Activated naive CD4-positive, alpha-beta T cell treated with anti-CD3 and anti-CD28 coated beads, Interleukin-2, amount 50 U/mL, for 16 hours (primary cell): ENCODE measurements around the gene NPTX1.

Experiments used
- DNase-seq: peaks from one replicate; pipeline ENCODE4 v3.0.0-alpha.2; 2020

Gene NPTX1

DNA sequence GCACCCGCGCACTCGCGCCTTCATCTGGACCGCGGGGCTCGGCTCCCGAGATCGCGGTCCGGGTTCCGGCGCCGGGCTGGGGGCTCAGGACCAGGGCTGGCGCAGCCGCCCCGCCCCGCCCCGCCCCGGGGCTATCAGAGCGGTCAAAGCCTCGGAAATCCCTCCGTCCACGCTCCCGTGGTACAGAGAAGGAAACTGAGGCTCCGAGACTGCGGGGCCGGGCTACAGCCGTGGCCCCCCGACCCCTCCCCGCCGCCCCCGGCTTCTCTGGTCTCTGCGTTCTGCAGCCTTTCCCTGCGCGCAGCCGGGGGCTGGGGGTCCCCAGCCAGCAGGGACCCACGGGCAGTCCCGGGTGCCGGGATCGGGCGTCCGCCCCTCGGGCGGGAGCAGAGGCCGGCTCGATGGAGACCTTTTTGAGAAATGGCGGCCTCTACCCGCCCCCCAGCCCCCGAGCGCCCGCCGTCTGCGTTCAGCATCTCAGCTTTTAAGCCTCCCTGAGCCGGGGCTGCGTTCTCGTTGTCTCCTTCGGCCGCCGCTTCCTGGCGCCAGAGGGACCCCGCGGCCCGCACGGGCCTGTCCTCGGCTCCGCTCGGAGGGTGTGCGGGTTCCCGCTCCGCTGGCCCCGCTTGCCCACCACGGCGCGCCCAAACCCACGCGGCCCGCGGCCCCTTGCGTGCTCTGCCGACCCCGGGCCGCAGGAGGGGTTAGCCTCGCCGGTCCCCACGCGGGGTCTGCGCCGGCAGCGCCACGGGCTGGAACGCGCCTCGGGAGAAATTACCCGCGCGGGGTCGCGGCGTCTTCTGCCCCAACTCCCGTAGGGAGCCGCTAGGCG lies 1.5 kb upstream of the NPTX1 start:
- peak; percentile 58 for DNase-seq

DNA sequence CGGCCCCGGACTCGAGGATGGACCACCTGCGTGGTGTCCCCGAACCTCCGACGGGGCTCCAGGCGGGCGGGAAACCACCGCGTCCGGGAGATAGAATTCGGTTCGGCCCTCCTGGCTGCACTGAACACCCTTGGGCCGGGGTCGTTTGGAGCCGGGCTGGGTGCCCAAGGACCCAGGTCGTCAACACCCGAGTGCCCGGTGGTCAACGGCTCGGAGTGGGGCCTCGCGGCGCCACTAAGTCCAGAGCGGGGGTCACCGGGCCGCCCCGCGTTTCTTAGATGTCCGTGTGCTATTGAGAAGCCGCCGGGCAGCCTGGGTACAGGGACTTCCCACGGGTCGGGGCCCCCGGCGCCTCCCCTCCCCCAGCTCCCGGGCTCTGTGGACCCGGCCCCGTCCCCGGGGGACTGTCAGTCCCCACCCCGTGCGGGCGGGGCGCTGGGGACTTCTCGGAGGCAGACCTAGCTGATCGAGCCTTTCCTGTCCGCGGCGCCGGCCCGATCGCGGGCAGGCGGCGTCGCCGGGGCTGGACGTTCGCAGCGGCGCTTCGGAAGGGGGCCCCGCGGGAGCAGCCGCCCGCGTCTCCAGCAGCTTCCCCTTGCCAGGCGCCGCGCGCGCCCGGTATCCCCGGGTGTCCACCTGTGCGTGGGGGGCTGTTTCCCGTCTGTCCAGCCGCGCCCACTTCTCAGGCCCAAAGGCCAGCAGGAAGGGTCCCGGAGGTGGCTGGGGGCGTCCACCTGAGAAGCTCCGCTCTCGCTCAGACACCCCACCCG lies 655 bp upstream of the NPTX1 start:
- no peak for DNase-seq

DNA sequence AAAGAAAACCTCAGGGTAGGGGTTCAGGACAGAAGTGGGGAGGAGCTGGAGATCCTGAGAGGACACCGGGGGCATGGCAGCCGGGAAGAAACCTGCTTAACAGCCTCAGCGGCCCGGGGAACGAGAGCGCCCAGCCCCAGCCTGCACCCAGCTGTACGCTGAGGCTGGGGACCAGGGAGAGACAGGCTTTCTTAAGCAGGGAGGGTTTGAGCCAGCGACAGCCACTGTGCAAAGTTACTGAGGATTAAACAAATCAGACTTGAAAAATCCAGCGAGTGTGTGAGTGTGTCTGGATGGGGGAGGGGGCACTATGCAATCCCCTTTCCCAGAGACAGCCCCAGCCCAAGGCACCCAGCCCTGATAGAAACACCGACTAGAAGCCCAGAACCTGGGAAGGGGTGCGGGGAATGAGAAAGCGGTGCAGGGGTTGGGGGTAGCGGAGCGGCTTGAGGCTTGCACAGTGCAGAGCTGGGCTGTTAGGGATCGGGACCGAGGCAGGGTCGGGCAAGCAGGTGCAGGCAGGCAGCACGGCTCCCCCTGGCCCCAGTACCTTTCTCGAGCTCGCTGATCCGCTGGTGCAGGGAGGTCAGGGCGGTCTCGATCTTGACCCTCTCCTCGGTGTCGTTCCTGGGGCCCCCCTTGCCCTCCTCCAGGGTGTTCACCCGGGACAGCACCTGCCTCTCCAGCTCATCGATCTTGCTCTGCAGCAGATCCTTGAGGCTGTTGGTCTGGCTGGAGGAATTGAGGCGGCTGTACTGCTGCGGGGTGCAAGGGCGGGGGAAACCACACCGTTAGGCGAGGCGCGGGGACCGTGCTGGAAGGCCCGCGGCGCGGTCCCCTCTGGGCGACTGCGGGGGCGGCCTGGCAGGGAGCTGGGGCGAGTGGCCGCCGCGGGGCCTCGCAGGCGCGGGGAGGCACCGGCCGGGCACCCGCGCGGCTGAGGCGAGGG lies 1.2 kb downstream of the NPTX1 start:
- peak; percentile 29 for DNase-seq

DNA sequence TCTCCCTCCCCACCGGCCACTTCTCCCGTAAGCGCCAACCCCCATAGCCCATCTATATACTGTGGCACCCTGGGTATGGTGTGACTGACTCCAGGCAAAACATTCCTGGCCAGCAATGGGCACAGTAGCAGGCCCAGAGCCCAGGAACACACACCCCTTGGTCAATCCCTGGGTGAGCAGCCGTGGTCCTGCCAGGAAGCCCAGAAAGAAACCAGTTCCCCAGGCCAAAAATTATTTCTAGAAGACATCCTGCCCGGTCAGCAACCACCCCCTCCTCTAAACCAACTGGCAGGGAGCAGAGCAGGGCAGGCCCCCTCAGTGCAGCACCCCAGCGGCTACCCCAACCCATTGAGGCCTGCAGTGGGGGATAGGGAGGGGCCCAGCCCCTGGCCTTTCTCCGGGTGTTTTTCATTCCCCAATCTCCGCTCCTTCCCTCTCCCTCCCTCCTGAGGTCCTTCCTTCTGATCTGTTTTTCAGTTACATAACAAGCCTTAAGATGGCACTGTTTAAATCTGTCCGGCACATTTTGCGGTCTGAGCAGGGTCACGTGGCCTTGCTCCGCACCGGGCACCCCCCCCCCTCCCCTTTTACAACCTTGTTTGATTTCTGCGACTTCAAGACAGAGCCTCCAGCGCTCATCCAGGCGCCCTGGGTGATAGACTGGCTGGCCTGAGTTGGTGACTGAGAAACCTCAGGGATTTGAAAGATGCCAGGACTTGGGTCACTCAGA lies 2.0 kb downstream of the NPTX1 start:
- DNase-seq: no peak

DNA sequence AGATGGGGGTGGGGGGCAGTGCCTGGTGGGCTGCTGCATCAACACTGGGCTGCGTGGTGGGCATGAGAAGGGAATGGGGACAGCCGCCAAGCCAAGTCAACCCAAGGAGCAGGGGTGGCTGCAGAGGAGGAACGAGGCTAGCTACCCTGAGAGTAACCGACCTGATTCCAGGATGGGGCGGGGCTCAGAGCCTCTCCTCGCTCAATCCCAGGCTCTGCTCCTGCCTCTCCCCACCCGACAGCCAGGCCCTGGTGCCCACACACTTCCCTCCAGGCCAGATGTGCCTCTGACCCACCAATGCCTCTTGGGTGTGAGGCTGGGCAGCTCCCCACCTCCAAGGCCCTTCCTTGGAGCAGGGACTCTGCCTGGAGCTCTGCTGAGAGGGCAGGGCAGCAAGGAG lies 2.7 kb downstream of the NPTX1 start:
- no peak for DNase-seq

GRCh38 chr17:80472996-80473395 lies 3.4 kb downstream of the NPTX1 start:
- no peak for DNase-seq

GRCh38 chr17:80471922-80472321 lies 4.5 kb downstream of the NPTX1 start:
- no peak for DNase-seq

- DNase-seq: no peak
Observed at GRCh38 chr17:80470603-80471002, 5.8 kb downstream of the NPTX1 start.

DNA sequence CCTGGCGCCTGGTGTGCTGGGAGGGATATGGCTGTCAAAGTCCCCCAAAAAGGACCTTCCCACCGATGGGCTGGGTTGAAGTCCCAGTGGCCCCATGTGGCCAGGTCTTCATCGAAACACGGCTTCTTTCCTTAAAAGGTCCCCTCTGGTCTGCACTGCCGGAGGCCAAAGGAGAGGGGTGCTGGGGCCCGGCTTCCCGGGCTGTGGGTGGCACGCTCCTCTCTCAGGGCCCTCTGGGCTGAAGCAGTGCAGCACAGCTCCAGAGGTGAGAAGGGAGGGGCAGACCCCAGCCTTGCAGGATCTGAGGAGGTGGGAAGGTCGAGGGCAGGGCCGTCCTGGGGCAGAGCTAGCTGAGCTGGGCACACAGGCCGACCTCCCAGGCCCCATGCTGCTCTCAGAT lies 6.7 kb downstream of the NPTX1 start:
- no peak for DNase-seq

DNA sequence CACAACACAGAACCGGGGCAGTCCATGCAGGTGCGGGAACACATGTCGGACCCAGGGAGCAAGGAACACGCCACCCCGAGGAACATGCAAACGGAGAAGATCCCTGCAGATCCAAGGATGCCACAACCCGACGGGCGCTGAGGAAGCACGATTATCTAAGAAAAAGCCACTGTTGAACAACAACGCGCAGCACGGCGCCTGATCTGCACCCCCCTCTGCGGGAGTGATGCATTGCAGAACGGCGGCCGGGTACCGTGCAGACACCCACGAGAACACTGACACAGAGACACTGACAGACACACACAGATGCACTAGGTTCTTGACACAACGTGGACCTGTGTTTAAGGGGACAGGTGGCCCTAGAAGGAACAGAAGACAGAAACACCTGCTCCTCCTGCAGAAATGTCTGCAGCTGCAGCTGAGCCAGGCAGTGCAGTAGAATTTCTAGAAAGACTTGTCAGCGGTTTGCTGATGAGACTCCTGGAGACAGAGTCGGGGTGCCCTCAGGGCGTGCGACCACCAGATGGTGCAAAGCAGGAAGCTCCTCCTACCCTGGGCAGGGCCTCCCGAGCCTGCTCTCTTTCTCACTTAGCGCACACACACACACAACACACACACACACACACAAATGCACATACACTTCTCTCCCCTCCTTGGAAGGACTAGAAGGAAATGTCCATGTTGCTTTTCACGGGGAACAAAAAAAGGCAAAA lies 7.5 kb downstream of the NPTX1 start:
- DNase-seq: no peak

- no peak for DNase-seq
Observed at GRCh38 chr17:80468242-80468641, 8.2 kb downstream of the NPTX1 start.

DNA sequence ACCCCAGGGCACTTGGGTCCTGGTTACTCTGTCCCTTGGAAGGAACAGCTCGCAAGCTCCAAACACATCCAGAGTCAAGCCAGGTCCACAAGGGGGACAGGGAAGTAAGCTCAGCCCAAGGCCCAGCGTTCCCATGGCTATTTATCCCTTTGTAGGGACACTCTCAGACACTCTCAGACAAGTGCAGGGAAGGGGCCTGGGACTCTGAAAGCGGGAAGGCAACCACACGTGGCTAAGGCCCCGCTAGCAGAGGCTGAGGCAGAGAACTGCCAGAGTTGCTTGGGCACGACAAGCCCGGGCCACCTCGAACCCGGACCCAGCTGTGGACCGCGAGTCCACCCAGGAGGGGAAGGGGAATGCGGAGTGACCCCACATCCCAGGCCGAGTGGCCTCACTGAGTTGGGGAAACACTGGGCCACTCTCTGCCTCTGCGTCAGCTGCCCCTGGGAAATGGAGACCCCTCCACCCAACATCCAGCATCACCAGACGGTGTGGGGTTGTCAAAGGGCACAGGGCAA lies 10.2 kb downstream of the NPTX1 start:
- no peak for DNase-seq

GRCh38 chr17:80465327-80465974 lies 11.0 kb downstream of the NPTX1 start:
- DNase-seq: no peak

DNA sequence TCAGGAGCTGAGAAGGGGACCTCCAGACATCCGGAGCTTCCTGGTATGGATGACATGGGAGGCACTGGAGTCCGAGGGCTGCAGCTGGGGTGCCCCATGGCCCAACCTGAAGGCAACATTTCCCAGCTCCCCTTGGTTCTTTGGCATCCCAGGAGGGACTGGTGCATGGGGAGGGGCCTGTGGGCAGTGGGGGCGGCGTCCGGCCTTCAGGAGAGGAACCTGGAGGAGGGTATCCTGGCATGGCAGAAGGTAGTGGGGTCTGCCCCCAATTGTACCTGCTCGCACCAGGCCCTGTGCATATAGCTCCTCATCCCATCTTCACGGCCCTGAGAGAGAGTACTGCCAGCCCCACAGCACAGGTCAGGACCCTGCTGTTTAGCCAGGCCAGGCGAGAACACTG lies 11.9 kb downstream of the NPTX1 start:
- DNase-seq: no peak

DNA sequence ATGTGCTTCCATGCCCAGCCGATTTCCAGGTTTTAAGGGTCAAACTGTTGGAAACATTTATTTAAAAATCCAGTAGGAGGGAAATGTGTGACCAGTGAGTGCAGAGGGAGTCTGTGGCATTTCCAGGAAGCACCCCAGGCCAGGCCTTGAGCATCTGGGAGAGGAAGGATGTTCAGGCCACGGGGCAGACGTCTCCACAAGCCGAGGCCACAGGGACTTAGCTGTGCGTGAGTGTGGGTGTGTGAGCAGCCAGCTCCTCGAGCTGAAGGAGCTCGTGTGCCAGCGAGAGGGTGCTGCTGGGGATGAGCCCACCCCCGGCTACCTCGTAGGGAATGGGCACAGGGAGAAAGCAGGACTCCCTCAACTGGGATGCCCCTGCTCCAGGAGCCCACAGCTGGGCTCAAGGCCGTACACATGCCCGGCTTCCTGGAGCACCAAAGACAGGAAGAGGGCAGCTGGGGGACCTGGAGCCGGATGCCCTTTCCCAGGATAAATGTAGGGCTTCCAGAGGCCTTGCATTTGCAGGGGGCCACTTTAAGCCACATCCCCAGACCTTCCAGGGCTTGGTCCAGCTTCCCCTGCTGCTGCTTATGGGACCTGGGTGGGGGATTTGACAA lies 12.5 kb downstream of the NPTX1 start:
- no peak for DNase-seq

DNA sequence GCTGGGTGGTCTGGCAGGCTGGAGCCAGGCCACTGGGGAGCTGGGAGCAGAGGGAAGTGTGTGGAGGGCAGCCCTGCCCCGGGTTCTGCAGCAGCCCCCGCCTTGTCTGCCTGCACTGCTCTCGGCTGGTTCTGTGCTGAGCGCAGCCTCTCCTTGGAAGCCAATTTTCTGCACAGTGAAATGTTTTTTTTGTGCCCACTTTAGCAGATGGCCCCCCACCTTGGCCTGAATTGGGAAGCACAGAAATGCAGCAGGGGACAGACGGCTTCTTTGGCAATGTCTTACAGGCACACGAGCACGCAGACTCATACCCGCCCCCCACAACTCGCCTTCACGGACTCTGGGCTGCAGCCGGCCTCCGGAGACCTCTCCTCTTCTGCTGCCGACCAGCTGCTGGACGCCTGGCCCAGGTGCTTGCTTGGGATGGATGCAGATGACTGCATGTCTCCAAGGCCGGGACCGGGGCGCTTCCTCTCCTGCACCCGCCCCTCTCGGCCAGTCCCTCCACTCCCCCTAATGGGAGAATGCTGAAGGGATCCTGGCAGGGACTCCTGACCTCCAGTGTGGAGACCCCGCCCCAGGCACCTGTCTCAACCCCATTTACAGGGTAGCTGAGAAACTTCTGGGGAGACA lies 14.8 kb downstream of the NPTX1 start:
- no peak for DNase-seq

GRCh38 chr17:80460429-80460834 lies 16.0 kb downstream of the NPTX1 start:
- DNase-seq: no peak

DNA sequence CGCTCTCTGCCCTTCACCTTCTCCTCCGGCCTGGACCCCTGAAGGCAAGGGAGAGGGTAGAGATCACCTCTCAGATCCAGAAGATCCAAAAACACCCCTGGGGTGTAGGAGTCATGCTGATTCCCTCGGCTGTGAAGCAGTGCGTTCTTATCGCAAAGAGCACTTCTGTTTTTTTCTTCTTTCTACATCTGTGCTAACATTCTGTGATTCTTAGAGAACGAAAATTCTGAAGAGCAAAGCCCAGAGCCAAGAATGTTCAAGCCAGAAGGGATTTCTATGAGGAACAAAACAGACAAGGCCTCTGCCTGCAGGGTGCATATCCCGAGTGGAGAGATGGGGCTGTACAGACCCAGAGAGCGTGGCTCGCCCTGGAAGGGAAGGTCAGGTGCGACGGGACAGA lies 17.2 kb downstream of the NPTX1 start:
- no peak for DNase-seq

GRCh38 chr17:80458016-80458415 lies 18.4 kb downstream of the NPTX1 start:
- DNase-seq: no peak

GRCh38 chr17:80457236-80457856 lies 19.1 kb downstream of the NPTX1 start:
- DNase-seq: no peak
